HepG2 (cell line): Measurements from ENCODE around the gene OSBPL2. TPM values are rescaled to one million over a fixed set of nuclear protein-coding genes. Genes with fewer than 3 reads are reported as not detected.

Source experiments
- ATAC-seq: fragments of 200-7000 bp; cut with Tn5 transposase; 3 replicates; pipeline ENCODE4 v1.9.1; 2020; ENCODE audit warnings: mild to moderate bottlenecking, moderate library complexity
- BruUV-seq: library from RNA; stranded (reverse); fragments of 400-500 nt; replicated peaks from 2 replicates; lab custom pipeline; 2021; lab: Mats Ljungman, UMichigan
- CTCF ChIA-PET: fragments of 300-600 bp; formaldehyde crosslinking; extraction: SDS; loops from one replicate; lab custom pipeline; 2021; ENCODE audit warnings: low total read pairs, inconsistent platforms, low intra/inter-chr PET ratio; lab: Yijun Ruan, JAX
- POLR2A ChIA-PET: fragments of 350-600 bp; sonication (Branson Sonifier 250); formaldehyde crosslinking; loops from one replicate; lab custom pipeline; 2020; ENCODE audit warnings: antibody characterized with exemption, inconsistent platforms; lab: Yijun Ruan, JAX
- DNase-seq: peaks from one replicate; pipeline ENCODE4 v3.0.0-alpha.2; 2015; ENCODE audit warnings: low spot score
- FAIRE-seq: peaks from 3 replicates; lab custom pipeline; 2011; peaks lifted over from hg19 to GRCh38; lab: Jason Lieb, UNC
- H2AFZ ChIP-seq: one replicate; pipeline ENCODE4 v1.6.1; 2011; ENCODE audit warnings: low read length, inconsistent platforms
- H3K27ac ChIP-seq: fragments of 300-600 bp; 3 replicates; pipeline ENCODE4 v1.8.0; 2011; ENCODE audit warnings: mixed run types, mild to moderate bottlenecking, mixed read lengths, low read length, inconsistent platforms; ENCODE audit not compliant: insufficient read depth; ENCODE audit errors: extremely low read length
- H3K27me3 ChIP-seq, 2 experiments: fragments of 200-600 bp in 1 of 2; 2 replicates in 1 of 2; 3 replicates in 1 of 2; pipeline versions ENCODE4 v1.6.0 to v1.8.0; 2011; ENCODE audit warnings: low read length in 2 of 2, mild to moderate bottlenecking in 2 of 2, moderate library complexity in 2 of 2, inconsistent platforms in 1 of 2; ENCODE audit not compliant: insufficient read depth in 2 of 2, control insufficient read depth in 1 of 2
- H3K36me3 ChIP-seq, 2 experiments: fragments of 200-600 bp in 1 of 2; replicated peaks in 1 of 2; 2 replicates in 1 of 2; 3 replicates in 1 of 2; pipeline versions ENCODE4 v1.5.1 to v1.8.0; 2011; ENCODE audit warnings: low read length in 2 of 2, inconsistent platforms in 1 of 2; ENCODE audit not compliant: insufficient read depth in 2 of 2, control insufficient read depth in 1 of 2
- H3K4me1 ChIP-seq: 2 replicates; pipeline ENCODE4 v1.5.1; 2012; ENCODE audit warnings: low read length, inconsistent platforms; ENCODE audit not compliant: insufficient read depth
- H3K4me2 ChIP-seq: 2 replicates; pipeline ENCODE4 v1.6.0; 2011; ENCODE audit warnings: low read depth, low read length, inconsistent platforms
- H3K4me3 ChIP-seq, 3 experiments: fragments of 200-600 bp in 1 of 3; sonication (generic), shearing (Covaris generic) in 1 of 3; replicated peaks in 1 of 3; 2 replicates each; pipeline ENCODE4 v1.5.1; 2011 to 2016; ENCODE audit warnings: low read length in 3 of 3, inconsistent platforms in 2 of 3, low read depth in 2 of 3, mild to moderate bottlenecking in 2 of 3, control low read depth in 1 of 3, mixed read lengths in 1 of 3; ENCODE audit not compliant: insufficient read depth in 1 of 3
- H3K79me2 ChIP-seq: one replicate; pipeline ENCODE4 v1.6.1; 2011; ENCODE audit warnings: low read length, inconsistent platforms; ENCODE audit not compliant: insufficient read depth
- H3K9ac ChIP-seq: 2 replicates; pipeline ENCODE4 v1.6.0; 2011; ENCODE audit warnings: mild to moderate bottlenecking, low read depth, low read length, inconsistent platforms; ENCODE audit not compliant: insufficient read depth
- H3K9me3 ChIP-seq: 2 replicates; pipeline ENCODE4 v1.5.1; 2012; ENCODE audit warnings: mild to moderate bottlenecking, low read length
- H4K20me1 ChIP-seq: 2 replicates; pipeline ENCODE4 v1.6.0; 2011; ENCODE audit warnings: inconsistent platforms, mild to moderate bottlenecking, low read length, moderate library complexity; ENCODE audit not compliant: insufficient read depth
- FOXP1 ChIP-seq, 2 experiments: fragments of 450-650 bp in 1 of 2; IDR thresholded peaks; 2 replicates each; pipeline ENCODE4 v1.6.1; 2017 to 2018; ENCODE audit warnings: antibody characterized with exemption in 1 of 2
- HNF4A ChIP-seq: sonication (generic); formaldehyde crosslinking; IDR thresholded peaks from 2 replicates; pipeline ENCODE4 v1.4.0; 2020; ENCODE audit warnings: missing genetic modification reagents
- HNRNPL ChIP-seq: fragments of 200-400 bp; formaldehyde crosslinking; IDR thresholded peaks from 2 replicates; pipeline ENCODE4 v1.6.1; 2017; ENCODE audit warnings: mild to moderate bottlenecking, low read depth, low read length
- HOXA3 ChIP-seq: sonication (generic); formaldehyde crosslinking; IDR thresholded peaks from 2 replicates; pipeline ENCODE4 v1.5.0; 2020; ENCODE audit warnings: missing genetic modification reagents
- KDM5B ChIP-seq: sonication (generic); formaldehyde crosslinking; IDR thresholded peaks from 2 replicates; pipeline ENCODE4 v1.4.0; 2020; ENCODE audit warnings: missing genetic modification reagents, mild to moderate bottlenecking, borderline replicate concordance
- TAF1 ChIP-seq: sonication (generic); formaldehyde crosslinking; IDR thresholded peaks from 2 replicates; pipeline ENCODE4 v1.4.0; 2020; ENCODE audit warnings: missing genetic modification reagents
- ZFP36L2 ChIP-seq: sonication (generic); formaldehyde crosslinking; IDR thresholded peaks from 2 replicates; pipeline ENCODE4 v1.4.0; 2020; ENCODE audit warnings: missing genetic modification reagents
- ZNF44 ChIP-seq: sonication (generic); formaldehyde crosslinking; IDR thresholded peaks from 2 replicates; pipeline ENCODE4 v1.5.1; 2020; ENCODE audit warnings: mild to moderate bottlenecking, missing genetic modification reagents
- WGBS: methylation state at CpG from one replicate; pipeline ENCODE4 v1.1.6; 2017; ENCODE audit warnings: low lambda C conversion rate; 5-methylcytosine and 5-hydroxymethylcytosine counted together
- in situ Hi-C: cut with HindIII; loops from 2 replicates; pipeline ENCODE4 v1.10.0; 2017; ENCODE audit warnings: low pct_unique_long_range_greater_than_20kb; ENCODE audit not compliant: extremely low pct_ligation_motif_present
- intact Hi-C: fragments of 100-400 bp; cut with micrococcal nuclease; formaldehyde crosslinking; loops from one replicate; pipeline ENCODE4 v1.10.0; 2022; ENCODE audit not compliant: unreplicated experiment
- polyA plus RNA-seq, 8 experiments: library from polyadenylated mRNA; depleted of rRNA in 3 of 8; stranded (reverse) in 7 of 8; unstranded in 1 of 8; fragments of >200 nt; fragmentation: Illumina TruSeq in 4 of 8; extraction: Trizol in 4 of 8; gene quantifications; 2 replicates each; pipeline versions ENCODE4 v1.2.1 to v1.2.3, GENCODE V29; 2011 to 2016; ENCODE audit warnings: low read depth in 4 of 8, missing spikeins in 1 of 8, mixed read lengths in 1 of 8; ENCODE audit not compliant: insufficient read depth in 1 of 8
- total RNA-seq, 5 experiments: library from RNA; depleted of rRNA; stranded (reverse); fragments of >200 nt; fragmentation: Illumina TruSeq; extraction: Trizol; gene quantifications; 2 replicates each; pipeline ENCODE4 v1.2.3, GENCODE V29; 2016; ENCODE audit warnings: low read depth in 1 of 5
- TF ChIP-seq, protein P1 (sequence below): sonication (generic); formaldehyde crosslinking; IDR thresholded peaks from 2 replicates; pipeline ENCODE4 v1.5.0; 2020; ENCODE audit warnings: missing genetic modification reagents, mild to moderate bottlenecking, borderline replicate concordance
- TF ChIP-seq, protein P2 (sequence below): fragments of 450-650 bp; IDR thresholded peaks from 2 replicates; pipeline ENCODE4 v1.6.1; 2016
- TF ChIP-seq, protein P3 (sequence below): sonication (generic); formaldehyde crosslinking; conservative IDR thresholded peaks from 2 replicates; pipeline ENCODE4 v1.4.0; 2020; ENCODE audit warnings: missing genetic modification reagents
- TF ChIP-seq, protein P4 (sequence below): sonication (generic); IDR thresholded peaks from 2 replicates; pipeline ENCODE4 v1.6.1; 2016; ENCODE audit warnings: low read depth, borderline replicate concordance
- TF ChIP-seq, protein P5 (sequence below): sonication (generic); formaldehyde crosslinking; IDR thresholded peaks from 2 replicates; pipeline ENCODE4 v1.4.0; 2020; ENCODE audit warnings: missing genetic modification reagents, borderline replicate concordance
- TF ChIP-seq, protein P6 (sequence below): sonication (generic); formaldehyde crosslinking; IDR thresholded peaks from 2 replicates; pipeline ENCODE4 v1.8.0; 2022; ENCODE audit warnings: missing genetic modification reagents, low read depth, mild to moderate bottlenecking, borderline replicate concordance

The OSBPL2 gene
- total and polyA plus RNA-seq, 2 of the 13 experiments (the other 11 are each of a cell fraction or from before 2014, with no cell fraction given) = 18.5 to 37.4 TPM

DNA sequence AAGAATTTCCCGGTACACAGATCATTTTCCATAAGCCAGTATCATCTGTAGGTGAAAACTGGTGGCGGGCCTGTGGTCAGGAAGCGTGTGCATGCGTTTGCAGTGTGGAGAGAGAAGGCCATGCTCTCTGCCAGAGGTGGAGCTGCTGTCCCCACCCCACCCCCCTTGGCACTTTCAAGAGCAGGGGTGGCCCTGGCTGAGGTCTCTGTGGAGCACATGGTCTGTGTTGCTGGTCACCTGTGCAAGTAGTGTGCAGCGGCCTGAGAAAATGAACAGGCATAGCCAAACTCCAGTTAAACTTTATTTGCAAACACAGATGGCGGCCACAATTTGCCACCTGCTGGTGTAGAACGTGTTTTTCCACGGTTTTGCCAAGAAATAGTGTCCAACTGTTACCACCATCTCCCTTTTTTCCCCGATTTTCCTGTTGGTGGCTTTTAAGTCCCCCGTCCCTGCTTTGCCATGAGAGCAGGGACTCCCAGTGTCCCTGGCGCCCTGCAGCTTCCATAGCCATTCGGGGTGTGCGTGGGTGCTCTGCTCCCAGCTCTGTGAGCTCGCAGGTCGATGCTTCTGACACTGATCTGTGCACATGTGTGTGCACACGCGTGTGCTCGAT, 66.9 kb downstream of the OSBPL2 start:
- Histone ChIP-seq H3K36me3 (peaks cover 32 to 57% of the 10 kb centered on the region in 2 experiments), H3K4me1 (peaks cover 38% of the 10 kb centered on the region), H3K9ac (peak overlapping the region; percentile 91), H3K27me3 (no peaks in the 10 kb centered on the region; a peak in 1 of 5 replicates), H3K4me3 (peak overlapping the region in 2 of 3 experiments; percentile 93 to 98; a peak in 5 of 6 replicates), H3K4me2 (peak overlapping the region; percentile 99), H3K27ac (peak overlapping the region; percentile 97), H3K79me2 (peaks cover 32% of the 10 kb centered on the region), H3K9me3 (no peaks in the 10 kb centered on the region), H4K20me1 (peaks cover 25% of the 10 kb centered on the region), H2AFZ (no peak overlapping the region)
- 82% methylated on average over 18 of the region's 18 CpGs for WGBS
- ATAC-seq (peak; percentile 0; the same call in 1 of the 3 replicates), FAIRE-seq (peak; percentile 66), DNase-seq (peak; percentile 61)
- POLR2A ChIA-PET = interaction anchor here (0.8 to 8.3 kb wide), 6 partner anchors 13 to 82 kb away, joined by 3 to 187 read pairs (median 4); partner anchors contain the start of genes LAMA5 and RPS21
- in situ Hi-C loops = no loop called here
- BruUV-seq = TSS peak; percentile 53
- CTCF ChIA-PET = interaction anchor here (2.0 to 6.1 kb wide), 2 partner anchors 71 to 78 kb away, joined by 4 to 73 read pairs; no protein-coding TSS in a partner anchor
- intact Hi-C loops = no loop called here
- TF ChIP-seq TAF1 (CRISPR knock-in tag) (no peak), ZNF44 (CRISPR knock-in tag) (peak; percentile 12; the same call in 1 of the 2 replicates), HNRNPL (0 out of 2 replicates have a peak, but pooled peaks have one; percentile 13), HOXA3 (no peak), KDM5B (CRISPR knock-in tag) (no peak; the same call in 1 of the 2 replicates), ZFP36L2 (CRISPR knock-in tag) (no peak), FOXP1 (IDR thresholded peaks at IDR 0.05) (no peak), FOXP1 (CRISPR knock-in tag; IDR thresholded peaks at IDR 0.05) (no peak), HNF4A (CRISPR knock-in tag) (peak; percentile 10; the same call in 1 of the 2 replicates)
- TF ChIP-seq, protein P1, sequence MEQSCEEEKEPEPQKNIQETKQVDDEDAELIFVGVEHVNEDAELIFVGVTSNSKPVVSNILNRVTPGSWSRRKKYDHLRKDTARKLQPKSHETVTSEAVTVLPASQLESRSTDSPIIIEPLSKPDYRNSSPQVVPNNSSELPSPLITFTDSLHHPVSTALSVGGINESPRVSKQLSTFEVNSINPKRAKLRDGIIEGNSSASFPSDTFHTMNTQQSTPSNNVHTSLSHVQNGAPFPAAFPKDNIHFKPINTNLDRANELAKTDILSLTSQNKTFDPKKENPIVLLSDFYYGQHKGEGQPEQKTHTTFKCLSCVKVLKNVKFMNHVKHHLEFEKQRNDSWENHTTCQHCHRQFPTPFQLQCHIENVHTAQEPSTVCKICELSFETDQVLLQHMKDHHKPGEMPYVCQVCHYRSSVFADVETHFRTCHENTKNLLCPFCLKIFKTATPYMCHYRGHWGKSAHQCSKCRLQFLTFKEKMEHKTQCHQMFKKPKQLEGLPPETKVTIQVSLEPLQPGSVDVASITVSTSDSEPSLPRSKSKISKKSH = peak; percentile 43; the same call in 1 of the 2 replicates
- TF ChIP-seq, protein P2, sequence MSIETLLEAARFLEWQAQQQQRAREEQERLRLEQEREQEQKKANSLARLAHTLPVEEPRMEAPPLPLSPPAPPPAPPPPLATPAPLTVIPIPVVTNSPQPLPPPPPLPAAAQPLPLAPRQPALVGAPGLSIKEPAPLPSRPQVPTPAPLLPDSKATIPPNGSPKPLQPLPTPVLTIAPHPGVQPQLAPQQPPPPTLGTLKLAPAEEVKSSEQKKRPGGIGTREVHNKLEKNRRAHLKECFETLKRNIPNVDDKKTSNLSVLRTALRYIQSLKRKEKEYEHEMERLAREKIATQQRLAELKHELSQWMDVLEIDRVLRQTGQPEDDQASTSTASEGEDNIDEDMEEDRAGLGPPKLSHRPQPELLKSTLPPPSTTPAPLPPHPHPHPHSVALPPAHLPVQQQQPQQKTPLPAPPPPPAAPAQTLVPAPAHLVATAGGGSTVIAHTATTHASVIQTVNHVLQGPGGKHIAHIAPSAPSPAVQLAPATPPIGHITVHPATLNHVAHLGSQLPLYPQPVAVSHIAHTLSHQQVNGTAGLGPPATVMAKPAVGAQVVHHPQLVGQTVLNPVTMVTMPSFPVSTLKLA = peak; percentile 79
- TF ChIP-seq, protein P3, sequence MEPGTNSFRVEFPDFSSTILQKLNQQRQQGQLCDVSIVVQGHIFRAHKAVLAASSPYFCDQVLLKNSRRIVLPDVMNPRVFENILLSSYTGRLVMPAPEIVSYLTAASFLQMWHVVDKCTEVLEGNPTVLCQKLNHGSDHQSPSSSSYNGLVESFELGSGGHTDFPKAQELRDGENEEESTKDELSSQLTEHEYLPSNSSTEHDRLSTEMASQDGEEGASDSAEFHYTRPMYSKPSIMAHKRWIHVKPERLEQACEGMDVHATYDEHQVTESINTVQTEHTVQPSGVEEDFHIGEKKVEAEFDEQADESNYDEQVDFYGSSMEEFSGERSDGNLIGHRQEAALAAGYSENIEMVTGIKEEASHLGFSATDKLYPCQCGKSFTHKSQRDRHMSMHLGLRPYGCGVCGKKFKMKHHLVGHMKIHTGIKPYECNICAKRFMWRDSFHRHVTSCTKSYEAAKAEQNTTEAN (CRISPR knock-in tag) = peak; percentile 40; the same call in 1 of the 2 replicates
- TF ChIP-seq, protein P4, sequence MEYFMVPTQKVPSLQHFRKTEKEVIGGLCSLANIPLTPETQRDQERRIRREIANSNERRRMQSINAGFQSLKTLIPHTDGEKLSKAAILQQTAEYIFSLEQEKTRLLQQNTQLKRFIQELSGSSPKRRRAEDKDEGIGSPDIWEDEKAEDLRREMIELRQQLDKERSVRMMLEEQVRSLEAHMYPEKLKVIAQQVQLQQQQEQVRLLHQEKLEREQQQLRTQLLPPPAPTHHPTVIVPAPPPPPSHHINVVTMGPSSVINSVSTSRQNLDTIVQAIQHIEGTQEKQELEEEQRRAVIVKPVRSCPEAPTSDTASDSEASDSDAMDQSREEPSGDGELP = peak; percentile 37; the same call in 1 of the 2 replicates
- TF ChIP-seq, protein P5, sequence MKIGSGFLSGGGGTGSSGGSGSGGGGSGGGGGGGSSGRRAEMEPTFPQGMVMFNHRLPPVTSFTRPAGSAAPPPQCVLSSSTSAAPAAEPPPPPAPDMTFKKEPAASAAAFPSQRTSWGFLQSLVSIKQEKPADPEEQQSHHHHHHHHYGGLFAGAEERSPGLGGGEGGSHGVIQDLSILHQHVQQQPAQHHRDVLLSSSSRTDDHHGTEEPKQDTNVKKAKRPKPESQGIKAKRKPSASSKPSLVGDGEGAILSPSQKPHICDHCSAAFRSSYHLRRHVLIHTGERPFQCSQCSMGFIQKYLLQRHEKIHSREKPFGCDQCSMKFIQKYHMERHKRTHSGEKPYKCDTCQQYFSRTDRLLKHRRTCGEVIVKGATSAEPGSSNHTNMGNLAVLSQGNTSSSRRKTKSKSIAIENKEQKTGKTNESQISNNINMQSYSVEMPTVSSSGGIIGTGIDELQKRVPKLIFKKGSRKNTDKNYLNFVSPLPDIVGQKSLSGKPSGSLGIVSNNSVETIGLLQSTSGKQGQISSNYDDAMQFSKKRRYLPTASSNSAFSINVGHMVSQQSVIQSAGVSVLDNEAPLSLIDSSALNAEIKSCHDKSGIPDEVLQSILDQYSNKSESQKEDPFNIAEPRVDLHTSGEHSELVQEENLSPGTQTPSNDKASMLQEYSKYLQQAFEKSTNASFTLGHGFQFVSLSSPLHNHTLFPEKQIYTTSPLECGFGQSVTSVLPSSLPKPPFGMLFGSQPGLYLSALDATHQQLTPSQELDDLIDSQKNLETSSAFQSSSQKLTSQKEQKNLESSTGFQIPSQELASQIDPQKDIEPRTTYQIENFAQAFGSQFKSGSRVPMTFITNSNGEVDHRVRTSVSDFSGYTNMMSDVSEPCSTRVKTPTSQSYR (CRISPR knock-in tag) = peak; percentile 79
- TF ChIP-seq, protein P6, sequence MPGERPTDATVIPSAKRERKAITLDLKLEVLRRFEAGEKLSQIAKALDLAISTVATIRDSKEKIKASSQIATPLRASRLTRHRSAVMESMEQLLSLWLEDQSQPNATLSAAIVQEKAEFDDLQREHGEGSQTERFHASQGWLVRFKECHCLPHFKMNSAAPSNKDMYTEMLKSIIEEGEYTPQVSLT (CRISPR knock-in tag) = no peak
